T follicular helper cell (primary cell): ENCODE data around the gene PGA3.
A peak's percentile ranks its signal among the peaks of the same experiment; 100 is the strongest.
"Not testable (repeated sequence)": the region's sequence is repeated elsewhere in the genome, so short reads cannot be mapped to it uniquely, and the experiment has no call there.

Experiments
- DNase-seq: peaks from one replicate; pipeline ENCODE4 v3.0.0-alpha.2; 2020; ENCODE audit warnings: low read depth

The PGA3 gene

GRCh38 chr11:61171907-61172306 lies 31.4 kb upstream of the PGA3 start:
- no peak for DNase-seq

GRCh38 chr11:61172356-61172755 lies 31.0 kb upstream of the PGA3 start:
- DNase-seq: no peak

GRCh38 chr11:61172888-61173287 lies 30.4 kb upstream of the PGA3 start:
- no peak for DNase-seq

GRCh38 chr11:61173456-61173855 lies 29.9 kb upstream of the PGA3 start:
- no peak for DNase-seq

GRCh38 chr11:61174273-61174672 lies 29.0 kb upstream of the PGA3 start:
- DNase-seq: no peak

GRCh38 chr11:61174949-61175348 lies 28.4 kb upstream of the PGA3 start:
- no peak for DNase-seq

- no peak for DNase-seq
Measured at GRCh38 chr11:61176446-61176845, 26.9 kb upstream of the PGA3 start.

GRCh38 chr11:61180205-61180604 lies 23.1 kb upstream of the PGA3 start:
- not testable (repeated sequence) for DNase-seq

- DNase-seq: no peak
Measured at GRCh38 chr11:61181489-61181888, 21.8 kb upstream of the PGA3 start.

- no peak for DNase-seq
Measured at GRCh38 chr11:61183645-61184044, 19.7 kb upstream of the PGA3 start.

- no peak for DNase-seq
Measured at GRCh38 chr11:61186504-61186903, 16.8 kb upstream of the PGA3 start.

- DNase-seq: peak; percentile 67
Measured at GRCh38 chr11:61187505-61188130, 15.7 kb upstream of the PGA3 start.

GRCh38 chr11:61189933-61190332 lies 13.4 kb upstream of the PGA3 start:
- DNase-seq: no peak

- DNase-seq: no peak
Measured at GRCh38 chr11:61193596-61193995, 9.7 kb upstream of the PGA3 start.

GRCh38 chr11:61194169-61194671 lies 9.1 kb upstream of the PGA3 start:
- no peak for DNase-seq

- no peak for DNase-seq
Measured at GRCh38 chr11:61194981-61195695, 8.2 kb upstream of the PGA3 start.

- no peak for DNase-seq
Measured at GRCh38 chr11:61195719-61196118, 7.6 kb upstream of the PGA3 start.

- DNase-seq: no peak
Measured at GRCh38 chr11:61198361-61198760, 5.0 kb upstream of the PGA3 start.

- DNase-seq: no peak
Measured at GRCh38 chr11:61198948-61199523, 4.3 kb upstream of the PGA3 start.

- no peak for DNase-seq
Measured at GRCh38 chr11:61201476-61201875, 1.8 kb upstream of the PGA3 start.

- not testable (repeated sequence) for DNase-seq
Measured at GRCh38 chr11:61203873-61204272, 558 bp downstream of the PGA3 start.

- not testable (repeated sequence) for DNase-seq
Measured at GRCh38 chr11:61204502-61205059, 1.3 kb downstream of the PGA3 start.
